Gastrocnemius medialis (tissue), 4 donors: ENCODE data around the gene PTGS2.

Experiments
- CTCF ChIP-seq, 5 experiments: fragments of 450-650 bp in 3 of 5; fragments of 200-600 bp in 2 of 5; sonication (generic) in 2 of 5; IDR thresholded peaks in 4 of 5; conservative IDR thresholded peaks in 1 of 5; 1 replicate in 4 of 5; 2 replicates in 1 of 5; pipeline ENCODE4 v1.5.1; 2016 to 2019; ENCODE audit warnings: antibody characterized with exemption in 5 of 5, mild to moderate bottlenecking in 3 of 5, moderate library complexity in 3 of 5
- POLR2A ChIP-seq, 2 donors: fragments of 450-650 bp; IDR thresholded peaks; one replicate each; pipeline ENCODE4 v1.6.1; 2017; ENCODE audit warnings: antibody characterized with exemption in 2 of 2, mild to moderate bottlenecking in 2 of 2, moderate library complexity in 2 of 2

GRCh38 chr1:186715887-186716809 is 35.9 kb upstream of the PTGS2 start:
- no peak for TF ChIP-seq CTCF (IDR thresholded peaks at IDR 0.05 in 4 of 5, conservative IDR thresholded peaks at IDR 0.05 in 1 of 5)
- TF ChIP-seq POLR2A (IDR thresholded peaks at IDR 0.05) = no peak
